Fibroblast of the aortic adventitia (primary cell): ENCODE results near the gene HMGN2. TPM values are rescaled to one million over a fixed set of nuclear protein-coding genes. Genes with fewer than 3 reads are reported as not detected.
A peak's percentile ranks its signal among the peaks of the same experiment; 100 is the strongest.

Experiments used
- DNase-seq: peaks from one replicate; pipeline ENCODE4 v3.0.0-alpha.2; 2010; ENCODE audit warnings: low read depth
- H3K4me3 ChIP-seq: 2 replicates; pipeline ENCODE4 v1.5.1; 2011; ENCODE audit warnings: low read depth, mild to moderate bottlenecking, control low read depth, low read length, moderate library complexity
- total RNA-seq: library from RNA; depleted of rRNA; stranded (reverse); fragments of >200 nt; gene quantifications from 2 replicates; pipeline ENCODE4 v1.2.3, GENCODE V29; 2012; ENCODE audit warnings: low replicate concordance
- TF ChIP-seq, protein P1 (sequence below): IDR thresholded peaks from 2 replicates; pipeline ENCODE4 v1.5.1; 2011; ENCODE audit warnings: mild to moderate bottlenecking, low read length, control low read depth, inconsistent platforms; ENCODE audit not compliant: insufficient read depth

Gene HMGN2
- total RNA-seq, result 161 and 225 TPM in 2 replicates

- TF ChIP-seq, protein P1, sequence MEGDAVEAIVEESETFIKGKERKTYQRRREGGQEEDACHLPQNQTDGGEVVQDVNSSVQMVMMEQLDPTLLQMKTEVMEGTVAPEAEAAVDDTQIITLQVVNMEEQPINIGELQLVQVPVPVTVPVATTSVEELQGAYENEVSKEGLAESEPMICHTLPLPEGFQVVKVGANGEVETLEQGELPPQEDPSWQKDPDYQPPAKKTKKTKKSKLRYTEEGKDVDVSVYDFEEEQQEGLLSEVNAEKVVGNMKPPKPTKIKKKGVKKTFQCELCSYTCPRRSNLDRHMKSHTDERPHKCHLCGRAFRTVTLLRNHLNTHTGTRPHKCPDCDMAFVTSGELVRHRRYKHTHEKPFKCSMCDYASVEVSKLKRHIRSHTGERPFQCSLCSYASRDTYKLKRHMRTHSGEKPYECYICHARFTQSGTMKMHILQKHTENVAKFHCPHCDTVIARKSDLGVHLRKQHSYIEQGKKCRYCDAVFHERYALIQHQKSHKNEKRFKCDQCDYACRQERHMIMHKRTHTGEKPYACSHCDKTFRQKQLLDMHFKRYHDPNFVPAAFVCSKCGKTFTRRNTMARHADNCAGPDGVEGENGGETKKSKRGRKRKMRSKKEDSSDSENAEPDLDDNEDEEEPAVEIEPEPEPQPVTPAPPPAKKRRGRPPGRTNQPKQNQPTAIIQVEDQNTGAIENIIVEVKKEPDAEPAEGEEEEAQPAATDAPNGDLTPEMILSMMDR, result no peak
- peak within 1 kb of the TSS; percentile 77 for H3K4me3 ChIP-seq
- peak; percentile 83 for DNase-seq
These were observed at the start of gene HMGN2 for GRCh38 chr1:26472320-26472900. Gene HMGN2, plus strand, starts transcription at chr1:26472440. Its CDS starts 173 bp downstream, at chr1:26472613.

GRCh38 chr1:26429721-26430120 is 42.5 kb upstream of the HMGN2 start:
- DNase-seq, result no peak
- TF ChIP-seq, protein P1, result no peak
- no peak overlapping the region for H3K4me3 ChIP-seq

DNA sequence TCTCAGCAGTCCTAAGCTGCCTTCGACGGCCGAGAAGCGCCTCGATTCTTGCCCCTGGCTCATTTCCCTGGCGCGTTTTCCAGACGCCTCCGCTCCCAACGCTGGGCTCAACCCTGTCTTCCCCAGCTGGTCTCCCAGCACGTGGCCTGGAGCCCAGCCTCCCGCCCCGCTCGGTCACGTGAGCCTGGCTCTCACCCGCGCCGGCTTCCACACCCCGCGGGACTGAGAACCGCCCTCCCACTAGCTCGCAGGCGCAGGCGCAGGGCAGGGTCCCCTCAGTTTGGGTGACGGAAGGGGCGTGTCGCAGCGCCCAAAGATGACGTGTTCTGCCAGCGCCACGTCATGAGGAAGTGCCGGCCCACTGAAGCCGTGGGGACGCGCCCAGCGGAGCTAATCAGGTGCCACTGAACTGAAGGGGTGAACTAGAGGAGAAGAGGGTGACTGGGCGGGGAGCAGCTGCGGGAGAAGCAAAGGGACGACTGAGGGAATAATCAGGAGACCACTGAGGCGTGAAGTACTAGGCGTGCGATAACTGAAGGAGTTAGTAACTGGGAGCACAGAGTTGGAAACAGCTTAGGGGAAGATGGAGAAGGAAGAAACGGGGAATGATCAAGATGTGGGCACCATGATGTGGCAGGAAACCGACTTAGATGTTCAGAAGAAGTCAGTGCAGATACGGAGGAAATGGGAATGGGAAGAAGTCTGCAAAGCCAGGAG is 40.1 kb upstream of the HMGN2 start, which contains the start of gene DHDDS:
Gene DHDDS (plus strand): TSS at position 343 of the 717 bp plus-strand sequence. CDS start 625 bp downstream, outside the sequence.
- TF ChIP-seq, protein P1, result no peak
- H3K4me3 ChIP-seq, result peak within 1 kb of the TSS; percentile 96
- DNase-seq, result peak; percentile 98

DNA sequence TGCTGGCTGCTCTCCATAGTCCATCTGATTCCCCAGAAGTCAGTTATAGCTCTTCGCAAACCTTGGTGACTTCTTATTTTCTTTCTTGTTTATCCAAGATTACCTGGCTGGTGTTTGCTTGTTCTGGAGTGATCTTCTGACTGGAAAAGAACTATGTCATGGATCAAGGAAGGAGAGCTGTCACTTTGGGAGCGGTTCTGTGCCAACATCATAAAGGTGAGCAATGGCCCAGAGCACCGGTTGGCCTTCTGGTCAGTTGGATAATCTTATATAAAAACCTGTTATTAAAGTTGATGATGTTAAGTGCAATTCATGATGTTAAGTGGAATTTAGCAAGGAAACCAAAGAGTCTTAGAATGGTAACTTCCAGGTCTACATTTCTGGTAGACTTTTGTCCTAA is 39.4 kb upstream of the HMGN2 start:
- no peak for DNase-seq
- TF ChIP-seq, protein P1, result no peak
- peak overlapping the region; percentile 96 for H3K4me3 ChIP-seq

GRCh38 chr1:26434161-26434752 is 38.0 kb upstream of the HMGN2 start:
- H3K4me3 ChIP-seq, result no peak overlapping the region
- DNase-seq, result no peak
- TF ChIP-seq, protein P1, result no peak

DNA sequence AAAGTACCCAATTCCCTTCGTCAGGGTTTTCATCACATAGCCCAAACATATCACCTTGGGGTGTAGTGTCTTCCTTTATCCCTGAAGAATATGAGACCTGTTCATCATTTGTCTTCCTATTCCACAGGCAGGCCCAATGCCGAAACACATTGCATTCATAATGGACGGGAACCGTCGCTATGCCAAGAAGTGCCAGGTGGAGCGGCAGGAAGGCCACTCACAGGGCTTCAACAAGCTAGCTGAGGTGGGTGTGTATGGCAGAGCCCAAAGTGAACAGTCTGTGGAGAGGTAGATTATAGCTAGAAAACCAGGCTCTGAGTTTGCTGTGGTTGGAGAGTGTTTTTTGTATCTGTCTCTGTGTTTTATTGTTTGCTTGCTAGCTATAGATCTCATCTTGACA is 34.2 kb upstream of the HMGN2 start:
- H3K4me3 ChIP-seq, result no peak overlapping the region
- DNase-seq, result no peak
- TF ChIP-seq, protein P1, result no peak
